ENCODE results near the gene PIN1.

DNA sequence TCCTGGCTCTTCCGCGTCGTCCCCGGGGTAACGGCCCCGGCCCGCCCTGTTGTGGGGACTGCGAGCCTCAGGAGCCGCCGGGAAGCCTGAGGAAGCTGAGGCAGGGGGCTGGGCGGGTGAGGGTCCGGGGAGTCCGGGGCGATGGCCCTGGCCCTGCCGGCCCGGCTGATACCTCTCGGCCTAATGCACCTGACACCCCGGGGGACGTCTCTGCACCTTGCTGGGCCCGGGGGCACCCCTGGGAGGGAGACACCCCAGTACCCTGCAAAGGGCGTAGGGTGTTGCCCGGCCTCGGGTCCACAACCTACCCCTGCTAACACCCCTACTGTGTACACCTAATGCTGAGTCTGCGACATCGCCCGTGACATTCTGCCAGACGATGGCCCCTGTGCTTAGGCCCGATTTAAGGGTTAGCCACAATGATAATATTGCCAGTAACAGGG lies 410 bp downstream of the PIN1 start:
- TF ChIP-seq, protein P1, sequence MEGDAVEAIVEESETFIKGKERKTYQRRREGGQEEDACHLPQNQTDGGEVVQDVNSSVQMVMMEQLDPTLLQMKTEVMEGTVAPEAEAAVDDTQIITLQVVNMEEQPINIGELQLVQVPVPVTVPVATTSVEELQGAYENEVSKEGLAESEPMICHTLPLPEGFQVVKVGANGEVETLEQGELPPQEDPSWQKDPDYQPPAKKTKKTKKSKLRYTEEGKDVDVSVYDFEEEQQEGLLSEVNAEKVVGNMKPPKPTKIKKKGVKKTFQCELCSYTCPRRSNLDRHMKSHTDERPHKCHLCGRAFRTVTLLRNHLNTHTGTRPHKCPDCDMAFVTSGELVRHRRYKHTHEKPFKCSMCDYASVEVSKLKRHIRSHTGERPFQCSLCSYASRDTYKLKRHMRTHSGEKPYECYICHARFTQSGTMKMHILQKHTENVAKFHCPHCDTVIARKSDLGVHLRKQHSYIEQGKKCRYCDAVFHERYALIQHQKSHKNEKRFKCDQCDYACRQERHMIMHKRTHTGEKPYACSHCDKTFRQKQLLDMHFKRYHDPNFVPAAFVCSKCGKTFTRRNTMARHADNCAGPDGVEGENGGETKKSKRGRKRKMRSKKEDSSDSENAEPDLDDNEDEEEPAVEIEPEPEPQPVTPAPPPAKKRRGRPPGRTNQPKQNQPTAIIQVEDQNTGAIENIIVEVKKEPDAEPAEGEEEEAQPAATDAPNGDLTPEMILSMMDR (IDR thresholded peaks at IDR 0.05 in 4 of 5, conservative IDR thresholded peaks at IDR 0.05 in 1 of 5), result no peak
- no peak for TF ChIP-seq POLR2A (IDR thresholded peaks at IDR 0.05)
